RPMI8226 (cell line): ENCODE data around the gene SLC38A5.

Source experiments
- DNase-seq: peaks from one replicate; pipeline ENCODE4 v3.0.0-alpha.2; 2015

Gene SLC38A5

DNA sequence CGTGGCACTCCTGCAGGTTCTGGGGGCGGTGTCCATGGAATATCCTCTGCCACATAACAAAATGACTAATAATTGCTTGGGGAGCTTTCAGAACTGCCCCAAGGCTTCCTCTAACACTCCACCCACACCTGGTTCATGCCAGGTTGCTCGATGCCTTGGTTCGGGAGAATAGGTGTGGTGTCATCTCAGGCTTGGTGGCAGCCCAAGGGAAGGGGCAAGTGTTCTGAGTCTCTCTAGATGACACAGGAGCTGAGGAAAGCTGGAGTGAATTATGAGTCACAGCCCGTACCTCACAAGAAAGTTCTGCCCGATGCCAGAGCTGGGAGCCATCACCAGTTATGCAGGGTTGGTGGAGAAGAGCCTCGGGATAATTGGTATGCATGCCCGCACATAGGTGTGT is 20.6 kb upstream of the SLC38A5 start:
- DNase-seq: no peak

DNA sequence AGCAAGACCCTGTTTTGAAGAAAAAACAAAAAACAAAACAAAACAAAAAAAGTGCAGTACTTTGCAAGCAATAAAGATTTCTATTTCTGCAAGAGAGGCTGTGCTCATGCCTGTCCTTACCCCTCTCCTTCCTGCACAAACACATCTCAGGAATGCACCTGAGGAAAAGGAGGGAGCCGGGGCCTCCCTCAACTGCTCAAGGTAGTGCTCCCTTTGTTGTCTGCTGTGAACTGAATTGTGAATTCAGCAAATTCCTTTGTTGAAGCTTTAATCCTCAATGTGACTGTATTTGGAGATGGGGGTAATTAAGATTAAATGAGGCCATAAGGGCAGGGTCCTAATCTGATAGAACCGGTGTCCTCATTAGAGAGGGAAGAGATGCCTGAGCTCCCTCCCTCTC is 19.8 kb upstream of the SLC38A5 start:
- DNase-seq: no peak

DNA sequence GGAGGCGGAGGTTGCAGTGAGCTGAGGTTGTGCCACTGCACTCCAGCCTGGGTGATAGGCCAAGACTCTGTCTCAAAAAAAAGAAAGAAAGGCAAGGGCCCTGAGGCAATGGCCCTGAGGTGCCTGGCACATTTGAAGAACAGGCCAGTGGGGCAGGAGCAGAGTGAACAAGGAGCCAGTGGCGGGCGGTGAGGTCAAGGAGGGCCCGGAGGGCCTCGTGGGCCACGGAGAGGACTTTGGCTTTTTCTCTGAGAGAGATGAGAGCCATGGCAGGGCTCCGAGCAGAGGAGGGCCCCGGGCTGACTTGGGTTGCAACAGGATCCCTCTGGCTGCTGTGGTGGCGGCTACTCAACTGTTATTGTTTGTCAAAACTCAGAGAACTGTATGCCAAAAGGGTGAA is 19.2 kb upstream of the SLC38A5 start:
- DNase-seq: no peak

DNA sequence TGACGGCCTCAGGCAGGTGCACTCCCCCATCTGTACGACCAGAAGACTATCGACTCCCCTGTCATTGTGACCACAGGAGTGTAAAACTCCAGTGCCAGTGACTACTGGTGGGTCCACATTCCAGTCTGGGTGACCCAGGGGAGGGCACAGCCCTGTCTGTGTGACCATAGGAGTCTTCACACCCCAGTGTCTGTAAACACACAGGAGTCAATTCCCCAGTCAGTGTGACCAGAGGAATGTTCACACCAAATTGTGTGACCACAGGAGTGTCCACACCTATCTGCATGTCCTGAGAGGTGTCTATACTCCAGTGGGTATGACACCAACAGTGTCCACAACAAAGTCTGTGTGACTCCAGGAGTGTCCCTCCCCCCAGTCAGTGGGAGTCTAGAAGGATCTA is 18.0 kb upstream of the SLC38A5 start:
- DNase-seq: no peak

DNA sequence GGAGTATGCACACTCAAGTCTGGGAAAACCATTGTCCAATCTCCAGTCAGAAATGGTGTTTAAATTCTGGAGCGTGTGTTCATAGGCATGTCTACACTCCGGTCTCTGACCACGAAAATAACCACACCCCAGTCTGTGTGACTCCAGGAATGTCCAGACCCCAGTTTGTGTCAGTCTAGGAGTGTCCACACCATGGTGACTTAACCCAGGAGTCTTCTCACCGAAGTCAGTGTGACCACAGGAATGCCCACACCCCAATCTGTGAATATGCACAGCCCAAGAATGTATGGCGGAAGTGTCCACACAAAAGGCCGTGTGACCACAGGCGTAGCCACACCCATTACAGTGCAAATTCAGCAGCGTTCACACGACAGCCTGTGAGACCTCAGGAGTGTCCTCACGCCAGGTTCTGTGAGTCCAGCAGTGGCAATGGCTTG is 17.3 kb upstream of the SLC38A5 start:
- no peak for DNase-seq

DNA sequence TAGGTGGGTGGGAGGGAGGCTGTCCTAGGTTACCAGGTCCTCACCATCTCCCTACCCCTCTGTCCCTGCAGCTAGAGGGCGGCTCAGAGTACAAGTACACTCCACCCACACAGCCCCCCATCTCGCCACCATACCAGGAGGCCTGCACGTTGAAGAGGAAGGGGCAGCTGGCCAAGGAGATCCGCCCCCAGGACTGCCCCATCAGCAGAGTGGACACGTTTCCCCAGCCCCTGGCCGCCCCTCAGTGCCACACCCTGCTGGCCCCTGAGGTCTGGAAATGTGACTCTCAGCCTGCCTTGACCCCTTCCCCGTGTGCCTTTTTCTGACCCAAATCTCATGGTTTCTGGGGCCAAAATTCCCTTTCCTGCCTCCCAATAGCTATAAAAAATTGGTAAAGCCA is 12.5 kb upstream of the SLC38A5 start:
- no peak for DNase-seq

DNA sequence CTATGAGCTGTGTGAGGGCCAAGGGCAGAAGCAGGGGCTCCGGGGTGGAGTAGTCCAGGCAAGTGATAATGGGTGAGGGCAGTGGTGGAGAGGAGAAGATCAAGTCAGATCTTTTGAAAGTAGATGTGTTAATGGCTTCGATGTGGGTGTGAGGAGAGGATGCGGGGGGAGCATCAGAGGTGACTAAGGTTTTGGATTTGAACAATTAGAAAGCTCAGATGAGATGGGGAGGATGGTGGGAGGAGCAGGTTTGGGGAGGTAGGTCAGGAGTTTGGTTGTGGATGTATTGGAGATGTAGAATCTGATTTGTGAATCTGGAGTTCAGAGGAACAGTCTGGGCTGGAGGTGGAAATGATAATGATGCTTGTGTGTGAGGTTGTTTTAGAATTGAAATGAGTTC is 10.5 kb upstream of the SLC38A5 start:
- no peak for DNase-seq

DNA sequence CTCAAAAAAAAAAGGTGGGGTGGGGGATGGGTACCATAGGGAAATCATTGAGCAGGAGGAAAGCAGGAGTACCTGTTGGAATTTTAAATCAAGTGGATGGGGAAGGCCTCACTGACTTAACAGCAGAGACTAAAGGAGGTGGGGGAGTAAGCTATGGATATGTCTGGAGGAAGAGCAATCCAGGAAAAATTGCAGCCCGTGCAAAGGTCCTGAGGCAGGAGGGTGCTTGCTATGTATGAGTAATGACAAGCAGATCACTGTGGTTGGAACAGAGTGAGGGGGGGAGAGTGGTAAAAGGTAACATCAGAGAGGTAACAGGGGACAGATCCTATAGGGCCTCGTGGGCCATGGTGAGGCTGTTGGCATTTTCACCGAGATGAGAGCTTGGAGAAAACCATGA is 10.1 kb upstream of the SLC38A5 start:
- no peak for DNase-seq

DNA sequence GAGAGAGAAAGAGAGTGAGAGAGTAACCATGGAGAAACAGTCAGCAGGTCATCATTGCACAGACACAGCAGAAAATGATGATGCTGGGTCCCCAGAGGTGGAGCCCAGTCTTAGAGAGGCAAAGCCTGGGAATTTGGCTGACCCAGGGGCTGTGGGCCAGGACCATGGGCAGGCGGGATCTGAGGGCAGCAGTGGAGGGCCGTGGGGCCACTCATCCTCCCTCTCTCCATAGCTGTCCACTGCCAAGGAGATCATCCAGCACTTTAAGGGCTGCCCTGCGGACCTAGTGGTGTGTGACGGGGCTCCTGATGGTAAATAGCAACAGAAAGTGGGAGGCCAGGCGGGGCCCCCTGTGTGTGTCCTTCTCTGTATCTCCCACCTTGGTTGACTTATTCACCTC is 8.7 kb upstream of the SLC38A5 start:
- no peak for DNase-seq

DNA sequence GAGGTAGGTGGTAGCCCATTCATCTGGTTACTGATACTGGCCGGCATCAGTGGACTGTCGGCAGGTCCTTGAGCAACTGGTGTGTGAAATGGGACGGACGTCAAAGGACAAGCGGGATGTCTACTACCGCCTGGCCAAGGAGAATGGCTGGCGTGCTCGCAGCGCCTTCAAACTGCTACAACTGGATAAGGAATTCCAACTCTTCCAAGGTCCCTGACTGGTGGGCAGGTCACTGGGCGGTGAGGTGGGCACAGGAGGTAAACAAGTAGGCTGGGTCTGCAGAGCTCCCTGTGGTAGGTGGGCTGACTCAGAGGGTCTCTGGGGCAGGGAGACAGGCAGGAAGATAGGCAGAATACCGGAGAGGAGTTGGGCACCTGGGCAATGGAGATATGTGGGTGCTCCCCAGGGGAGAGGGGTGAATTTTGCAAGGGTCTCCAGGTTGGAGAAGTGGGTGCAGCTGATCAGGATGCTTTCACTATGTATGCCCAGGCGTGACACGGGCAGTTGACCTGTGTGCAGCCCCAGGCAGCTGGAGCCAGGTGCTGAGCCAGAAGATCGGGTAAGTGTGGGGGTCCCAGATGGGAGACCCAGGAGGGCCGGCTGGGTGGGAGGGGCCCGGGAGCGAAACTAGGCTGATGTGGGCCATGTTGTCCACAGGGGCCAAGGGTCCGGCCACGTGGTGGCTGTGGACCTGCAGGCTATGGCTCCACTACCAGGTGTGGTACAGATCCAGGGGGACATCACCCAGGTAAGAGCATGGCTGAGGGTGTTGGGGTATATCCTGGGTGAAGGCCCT is 8.1 kb upstream of the SLC38A5 start:
- no peak for DNase-seq

DNA sequence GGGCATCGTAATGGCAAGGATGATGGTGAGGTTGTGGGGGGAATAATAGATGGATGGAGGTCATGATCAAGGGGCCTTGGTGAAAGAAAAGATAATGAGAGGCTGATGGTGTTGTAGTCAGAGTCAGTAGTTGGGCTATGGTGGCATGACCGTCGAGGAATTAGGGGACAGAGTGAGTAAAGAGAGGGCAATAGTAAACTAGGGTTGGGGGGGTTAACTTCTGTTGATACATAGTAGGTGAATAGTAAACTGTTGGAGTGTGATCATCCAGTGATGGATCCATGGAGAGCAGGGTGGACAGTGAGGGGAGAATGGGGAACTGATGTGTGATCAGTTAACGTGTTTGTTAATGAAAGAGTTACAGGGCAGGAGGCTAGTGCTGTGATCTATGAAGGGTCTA is 6.9 kb upstream of the SLC38A5 start:
- no peak for DNase-seq

DNA sequence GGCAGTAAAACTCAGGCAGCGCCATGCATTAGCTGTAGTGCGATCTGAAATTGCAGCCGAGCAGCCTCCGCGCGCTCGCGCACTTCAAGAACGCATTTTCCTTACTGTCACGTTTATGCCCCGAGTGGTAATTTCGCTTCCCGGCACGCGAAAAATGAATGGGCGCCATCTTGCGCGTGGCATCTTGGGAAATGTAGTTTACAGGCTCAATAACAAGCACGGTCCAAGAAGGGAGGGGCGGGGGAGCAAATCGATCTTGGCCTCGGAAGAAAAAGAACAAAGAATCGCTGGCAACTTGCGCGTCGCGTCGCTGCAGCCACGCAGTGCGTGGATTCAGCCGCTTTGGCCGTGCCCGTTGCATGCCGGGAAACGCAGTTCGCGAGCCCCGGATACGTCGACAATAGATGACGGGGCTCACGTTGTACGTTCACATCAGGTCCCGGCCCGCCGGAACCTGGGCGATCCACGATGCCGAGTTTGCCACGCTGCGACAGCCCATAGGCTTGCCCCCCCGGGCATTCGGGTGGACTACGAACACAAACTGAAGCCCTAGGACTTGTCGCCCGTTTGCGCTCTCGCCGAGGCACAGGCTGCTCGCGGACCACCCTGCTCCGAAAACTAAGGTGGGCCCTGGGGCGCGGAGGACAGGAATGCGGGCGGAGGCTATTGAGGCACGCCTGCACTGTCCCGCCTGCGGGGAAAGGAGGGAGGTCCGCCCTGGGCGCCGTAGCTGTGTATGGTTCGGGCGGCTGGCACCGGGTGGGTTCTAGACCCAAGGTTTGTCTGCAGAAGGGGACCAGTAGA is 5.9 kb upstream of the SLC38A5 start, which contains the start of gene FTSJ1:
TSS of gene FTSJ1 (plus strand) at position 426 of the 804 bp plus-strand sequence. CDS start 1,849 bp downstream, outside the sequence.
- peak; percentile 93 for DNase-seq

DNA sequence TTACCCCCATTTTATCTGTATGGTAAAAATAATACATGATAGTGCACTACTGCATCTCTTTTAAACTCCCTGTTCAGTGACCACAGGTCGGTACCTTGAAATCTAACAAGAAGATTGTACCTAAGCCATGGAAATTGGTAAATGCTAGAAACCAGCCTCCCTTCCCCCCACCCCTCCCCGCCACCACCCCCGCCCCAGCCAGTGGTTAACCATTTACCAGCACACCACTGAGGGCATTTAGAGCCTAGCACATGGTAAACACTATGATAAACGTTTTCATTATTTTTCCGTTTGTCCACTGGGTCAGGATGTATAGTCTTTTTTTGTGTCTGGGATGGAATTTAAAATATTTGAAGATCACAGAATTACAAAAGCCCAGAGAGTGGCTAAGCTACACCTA is 5.2 kb upstream of the SLC38A5 start:
- peak; percentile 35 for DNase-seq

DNA sequence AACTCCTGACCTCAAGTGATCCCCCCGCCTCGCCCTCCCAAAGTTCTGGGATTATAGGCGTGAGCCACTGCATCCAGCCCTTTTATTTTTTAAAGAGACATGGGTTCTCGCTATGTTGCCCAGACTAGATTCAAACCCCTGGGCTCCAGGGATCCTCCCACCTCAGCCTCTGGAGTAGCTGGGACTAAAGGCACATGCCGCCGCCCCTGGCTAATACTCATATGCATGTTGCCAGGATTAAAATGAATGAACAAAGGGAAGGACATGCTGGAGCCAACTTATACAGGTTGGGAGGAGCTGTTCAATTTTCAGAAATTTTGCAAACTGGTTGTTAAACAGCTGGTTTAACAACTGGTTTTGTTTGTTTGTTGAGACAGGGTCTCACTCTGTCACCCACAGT is 4.5 kb upstream of the SLC38A5 start:
- no peak for DNase-seq

DNA sequence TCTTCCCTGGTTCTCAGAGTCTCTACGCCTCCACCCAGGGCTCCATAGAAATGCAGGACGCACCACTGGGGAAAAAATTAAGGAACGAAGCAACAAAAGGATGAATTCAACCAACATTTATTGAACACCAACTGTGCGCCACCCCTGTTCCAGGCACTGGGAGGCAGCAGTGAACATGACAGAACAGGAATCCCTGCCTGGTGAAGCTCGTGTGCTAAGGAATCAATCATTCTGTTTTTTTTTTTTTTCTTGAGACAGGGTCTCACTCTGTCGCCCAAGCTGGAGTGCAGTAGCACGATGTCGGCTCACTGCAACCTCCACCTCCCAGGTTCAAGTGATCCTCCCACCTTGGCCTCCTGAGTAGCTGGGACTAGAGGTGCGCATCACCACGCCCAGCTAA is 4.1 kb upstream of the SLC38A5 start:
- no peak for DNase-seq

DNA sequence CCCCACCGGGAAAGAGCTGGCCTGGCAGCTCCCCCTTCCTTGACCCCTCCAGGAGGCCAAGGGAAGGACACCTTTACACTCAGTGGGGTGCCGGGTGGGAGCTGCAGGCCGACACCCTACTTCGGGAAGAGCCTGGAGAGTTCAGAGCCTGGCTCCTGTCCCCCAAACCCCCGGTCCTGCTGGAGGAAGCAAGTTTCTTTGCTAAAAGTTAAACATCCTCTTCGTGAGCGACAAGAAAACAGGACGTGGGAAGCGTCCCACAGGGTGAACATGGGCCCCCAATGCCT is 3.6 kb upstream of the SLC38A5 start:
- no peak for DNase-seq

DNA sequence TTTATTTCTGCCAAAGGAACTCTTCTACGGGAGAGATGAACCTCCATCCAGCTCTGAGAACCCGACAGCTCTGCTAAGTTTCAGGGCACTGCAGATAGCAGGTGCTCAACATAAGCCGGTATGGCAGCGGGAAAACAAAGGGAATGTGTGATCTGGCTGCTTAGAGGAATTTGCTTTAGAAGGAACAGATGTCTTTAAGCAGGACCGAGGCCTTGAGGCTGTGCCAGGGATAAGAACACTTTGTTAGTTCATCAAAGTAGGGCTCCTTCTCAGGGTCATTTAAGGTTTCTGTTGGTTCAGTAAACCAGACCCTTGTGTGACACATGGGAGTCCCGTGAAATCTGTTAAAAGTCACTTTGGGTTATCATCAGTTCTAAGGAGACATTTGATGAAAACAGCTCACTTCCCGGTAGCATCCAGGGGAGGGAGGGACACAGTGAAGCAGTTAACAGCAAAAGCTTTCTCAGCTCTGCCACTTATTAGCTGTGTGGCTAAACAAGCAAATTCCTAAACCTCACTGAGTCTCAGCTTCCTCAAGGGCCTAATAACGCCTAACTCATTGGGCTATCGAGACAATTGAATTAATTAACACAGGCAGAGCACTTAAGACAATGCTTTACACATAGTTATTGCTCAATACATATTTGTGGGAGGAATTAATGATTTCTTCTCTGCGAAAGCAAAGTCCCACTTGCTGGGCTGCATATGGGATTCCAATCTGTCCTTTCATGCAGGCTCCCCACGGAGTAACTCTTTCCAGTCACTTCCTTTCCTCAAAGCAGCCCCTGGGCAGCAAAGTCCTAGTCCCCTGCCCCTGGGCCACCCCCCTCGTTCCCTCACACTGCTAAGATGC is 3.0 kb upstream of the SLC38A5 start:
- DNase-seq: no peak

DNA sequence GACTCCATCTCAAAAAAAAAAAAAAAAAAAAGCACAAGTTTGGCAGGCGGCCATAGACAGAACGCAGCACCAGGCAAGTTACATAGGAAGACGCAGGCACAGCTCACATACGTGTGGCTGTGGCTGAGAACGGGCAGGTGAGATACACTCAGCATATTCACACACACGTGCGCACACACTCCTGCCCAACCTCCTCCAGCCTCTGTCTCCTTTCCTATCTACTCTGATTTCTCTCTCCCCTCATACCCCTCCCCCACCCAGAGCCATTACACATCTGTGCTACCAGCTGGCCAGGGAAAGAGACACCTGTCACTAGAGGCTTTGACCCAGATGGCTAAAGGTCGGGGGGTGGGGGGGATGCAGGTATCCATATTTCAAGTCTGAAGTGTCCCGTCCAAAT is 2.2 kb upstream of the SLC38A5 start:
- no peak for DNase-seq

DNA sequence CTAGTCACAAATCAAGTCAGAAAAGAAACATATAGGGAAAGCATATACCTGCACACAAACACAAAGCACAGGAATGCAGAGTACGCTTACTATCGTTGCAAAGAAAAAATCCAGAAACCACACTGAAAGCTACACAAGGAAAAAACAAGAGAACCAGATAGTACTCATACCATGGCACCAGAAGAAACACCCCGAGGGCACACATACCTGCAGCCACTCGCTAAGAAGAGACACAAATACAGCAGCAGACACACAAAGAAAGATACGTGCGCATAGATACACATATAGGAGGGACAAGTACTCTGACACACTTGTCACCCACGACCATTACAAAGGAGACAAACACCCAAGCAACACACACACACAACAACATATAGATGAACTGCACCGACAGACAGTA is 1.4 kb upstream of the SLC38A5 start:
- DNase-seq: no peak

DNA sequence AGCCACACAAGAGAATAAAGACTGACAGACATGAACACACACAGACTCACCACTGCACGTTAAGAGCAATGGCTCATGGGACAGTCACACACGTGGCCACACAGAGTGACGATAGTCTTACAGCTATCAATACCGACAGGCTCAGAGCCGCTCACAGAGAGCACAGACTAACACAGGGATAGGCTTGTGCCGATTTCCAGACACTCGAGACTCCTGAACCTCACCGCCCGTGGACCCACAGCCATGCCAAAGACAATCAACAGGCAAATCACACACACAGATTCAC is 716 bp upstream of the SLC38A5 start:
- no peak for DNase-seq

DNA sequence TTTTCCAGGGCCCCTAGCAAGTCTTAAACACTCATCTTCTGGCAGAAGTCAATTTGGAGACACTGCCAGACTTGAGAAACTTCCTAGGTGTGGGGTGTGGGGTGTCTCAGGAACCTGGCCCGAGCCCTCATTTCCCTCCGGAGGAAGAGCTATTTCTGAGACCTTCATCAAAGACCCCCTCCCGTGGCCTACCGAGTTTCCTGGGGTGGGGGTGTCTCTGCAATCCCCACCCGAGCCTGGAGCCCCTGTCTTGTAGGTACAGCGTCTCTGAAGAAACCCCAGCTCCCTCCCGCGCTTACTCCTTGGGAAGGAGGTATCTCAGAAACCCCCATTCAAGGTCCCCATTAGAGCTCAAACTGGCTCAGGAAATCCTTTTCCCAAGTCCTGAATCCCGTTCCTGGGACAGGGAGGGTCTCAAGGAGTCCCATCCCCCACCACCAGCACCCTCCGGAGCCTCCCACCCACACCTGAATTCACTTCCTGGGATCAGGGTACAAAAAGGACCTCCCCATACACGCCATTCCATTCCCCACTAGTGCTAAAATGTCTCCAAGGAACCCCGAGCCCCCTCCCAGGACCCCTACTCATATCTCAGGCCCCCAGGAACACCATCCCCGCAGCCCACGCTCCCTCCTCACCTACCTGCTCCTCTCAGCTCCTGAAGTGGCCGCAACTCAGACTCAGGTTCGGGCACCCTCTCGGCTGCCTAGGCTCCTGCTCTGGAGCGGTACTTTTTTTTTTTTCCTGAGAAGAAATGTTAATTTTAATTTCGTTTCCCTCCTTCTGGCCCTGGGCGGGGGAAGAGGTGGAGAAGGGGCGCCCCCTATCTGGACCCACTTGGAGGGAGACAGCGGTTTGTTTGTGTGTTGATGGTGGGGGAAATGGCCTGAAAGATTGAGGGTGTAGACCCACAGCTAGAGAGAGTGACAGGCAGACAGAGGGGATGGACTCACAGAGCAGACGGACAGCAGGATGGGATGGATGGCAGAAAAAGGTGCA is 1.1 kb downstream of the SLC38A5 start:
- DNase-seq: peak; percentile 68

DNA sequence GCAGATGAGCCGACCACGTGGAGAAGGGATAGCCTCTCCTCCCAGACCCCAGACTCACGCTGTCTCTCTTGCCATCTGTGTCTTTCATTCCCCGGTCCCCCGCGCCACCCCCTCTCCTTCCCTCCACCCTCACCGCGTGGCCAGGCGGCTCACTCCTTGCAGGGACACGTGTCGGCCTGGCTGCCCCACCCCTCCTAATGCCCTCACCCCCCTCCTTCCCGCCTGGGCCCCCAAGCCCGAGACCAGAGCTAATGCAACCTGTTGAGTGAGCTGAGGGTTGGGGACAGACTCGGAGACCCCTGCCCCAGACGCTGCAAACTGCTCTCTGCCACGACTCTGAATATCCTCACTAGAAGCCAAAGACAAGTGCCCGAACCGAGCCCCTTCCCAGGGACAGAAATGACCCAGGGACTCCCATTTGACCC is 1.8 kb downstream of the SLC38A5 start:
- peak; percentile 77 for DNase-seq
